Mucosa of descending colon (tissue), 3 donors: ENCODE data around the gene PTPRN2. TPM values are rescaled to one million over a fixed set of nuclear protein-coding genes. Genes with fewer than 3 reads are reported as not detected.

Experiments
- ATAC-seq: fragments of 200-7000 bp; cut with Tn5 transposase; one replicate; pipeline ENCODE4 v1.9.1; 2020; ENCODE audit warnings: mild to moderate bottlenecking, moderate library complexity
- DNase-seq, 3 donors: peaks; one replicate each; pipeline ENCODE4 v3.0.0-alpha.2; 2020
- H3K36me3 ChIP-seq: fragments of 200-600 bp; one replicate; pipeline ENCODE4 v1.8.0; 2021; ENCODE audit warnings: low read depth, mild to moderate bottlenecking
- H3K4me1 ChIP-seq: fragments of 200-600 bp; one replicate; pipeline ENCODE4 v1.8.0; 2021; ENCODE audit warnings: low read depth, mild to moderate bottlenecking
- H3K4me3 ChIP-seq: fragments of 200-600 bp; one replicate; pipeline ENCODE4 v1.8.0; 2021; ENCODE audit warnings: mild to moderate bottlenecking
- H3K9me3 ChIP-seq: fragments of 200-600 bp; one replicate; pipeline ENCODE4 v1.8.0; 2021; ENCODE audit warnings: mild to moderate bottlenecking
- intact Hi-C, 2 donors: fragments of 100-400 bp; cut with DNase I in 1 of 2; cut with micrococcal nuclease in 1 of 2; formaldehyde crosslinking; loops; one replicate each; pipeline versions ENCODE4 v1.11.0 to v1.11.1; 2022; cut with DNase I, micrococcal nuclease
- total RNA-seq, 3 donors: library from RNA; stranded (reverse); fragmentation: NEBNext Ultra II Directional in 2 of 3; extraction: Animal tissue kit (Norgen Biotek cat#: 25700) in 2 of 3; gene quantifications; one replicate each; pipeline versions ENCODE4 v1.2.1 to v1.2.4, GENCODE V29; 2021 to 2023
- TF ChIP-seq, protein P1 (sequence below): fragments of 200-600 bp; IDR thresholded peaks from one replicate; pipeline ENCODE4 v1.8.0; 2022; ENCODE audit warnings: antibody characterized with exemption, mild to moderate bottlenecking
- donor health status: DM: no; HTN: no; CAD: no; lungs with moderate emphysema.
- donor health status: DM: no; HTN: no; CAD: no.
- donor health status: DM: no; HTN: yes; CAD: no.

PTPRN2 gene
- total RNA-seq, 3 donors from 2014 or later, result 12.5 to 28.0 (median 26.2) TPM

DNA sequence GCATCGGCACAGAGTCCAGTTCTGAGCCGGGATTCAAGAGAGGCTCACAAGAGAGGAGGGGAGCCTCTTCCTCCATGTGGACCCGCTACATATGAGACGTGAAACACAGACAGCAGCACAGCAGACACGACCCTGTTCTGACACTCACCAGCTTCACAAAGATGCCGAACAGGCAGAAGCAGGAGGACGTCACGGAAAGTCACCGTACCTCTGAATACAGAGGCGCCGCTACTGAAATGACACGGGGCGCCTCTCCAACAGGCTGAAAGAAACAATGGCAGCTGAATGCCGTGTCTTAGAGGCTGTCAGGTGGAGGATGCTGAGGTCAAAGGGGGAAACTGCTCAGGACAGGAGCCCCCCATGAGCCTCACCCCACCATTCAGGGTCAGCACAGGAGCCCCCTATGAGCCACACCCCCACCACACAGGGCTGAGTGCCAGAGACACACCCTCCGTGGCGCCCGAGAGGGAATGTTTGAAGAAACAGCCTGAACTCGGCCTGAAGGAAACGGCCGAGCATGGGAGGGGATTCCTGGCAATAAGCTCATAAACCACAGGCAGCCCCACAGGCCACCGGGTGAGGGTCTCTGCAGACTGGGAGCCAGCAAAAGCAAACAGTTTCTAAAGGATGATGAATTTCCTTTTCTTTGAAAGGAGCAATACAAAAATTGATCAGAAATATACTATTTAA lies 510.3 kb downstream of the PTPRN2 start:
- no peak for DNase-seq
- H3K4me1 ChIP-seq, result no peaks in the 10 kb centered on the region
- TF ChIP-seq, protein P1, sequence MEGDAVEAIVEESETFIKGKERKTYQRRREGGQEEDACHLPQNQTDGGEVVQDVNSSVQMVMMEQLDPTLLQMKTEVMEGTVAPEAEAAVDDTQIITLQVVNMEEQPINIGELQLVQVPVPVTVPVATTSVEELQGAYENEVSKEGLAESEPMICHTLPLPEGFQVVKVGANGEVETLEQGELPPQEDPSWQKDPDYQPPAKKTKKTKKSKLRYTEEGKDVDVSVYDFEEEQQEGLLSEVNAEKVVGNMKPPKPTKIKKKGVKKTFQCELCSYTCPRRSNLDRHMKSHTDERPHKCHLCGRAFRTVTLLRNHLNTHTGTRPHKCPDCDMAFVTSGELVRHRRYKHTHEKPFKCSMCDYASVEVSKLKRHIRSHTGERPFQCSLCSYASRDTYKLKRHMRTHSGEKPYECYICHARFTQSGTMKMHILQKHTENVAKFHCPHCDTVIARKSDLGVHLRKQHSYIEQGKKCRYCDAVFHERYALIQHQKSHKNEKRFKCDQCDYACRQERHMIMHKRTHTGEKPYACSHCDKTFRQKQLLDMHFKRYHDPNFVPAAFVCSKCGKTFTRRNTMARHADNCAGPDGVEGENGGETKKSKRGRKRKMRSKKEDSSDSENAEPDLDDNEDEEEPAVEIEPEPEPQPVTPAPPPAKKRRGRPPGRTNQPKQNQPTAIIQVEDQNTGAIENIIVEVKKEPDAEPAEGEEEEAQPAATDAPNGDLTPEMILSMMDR, result no peak
- H3K36me3 ChIP-seq, result no peaks in the 10 kb centered on the region
- no peak overlapping the region for H3K4me3 ChIP-seq
- H3K9me3 ChIP-seq, result no peaks in the 10 kb centered on the region
- ATAC-seq, result no peak
- intact Hi-C loops, result no loop called here

DNA sequence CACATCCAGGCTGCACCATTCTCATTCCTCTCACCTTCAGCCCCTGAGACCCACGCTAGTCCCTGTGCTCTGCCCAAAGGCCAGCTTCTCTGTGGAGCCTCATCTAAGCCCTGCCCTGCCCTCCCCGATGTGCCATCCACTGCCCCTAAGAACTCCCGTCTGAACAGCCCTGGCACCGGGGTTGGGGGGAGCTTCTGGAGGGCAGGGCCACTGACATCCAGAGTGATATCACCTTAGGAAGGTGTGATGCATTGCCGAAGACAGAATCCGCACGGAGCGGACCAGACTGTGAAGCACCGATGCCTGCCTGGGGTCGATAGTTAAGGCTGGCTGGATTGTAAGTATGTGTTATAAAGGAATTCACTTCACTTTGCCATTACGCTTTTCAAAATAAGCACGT lies 511.0 kb downstream of the PTPRN2 start:
- DNase-seq (no peak), ATAC-seq (no peak)
- Histone ChIP-seq H3K36me3 (no peaks in the 10 kb centered on the region), H3K4me1 (no peaks in the 10 kb centered on the region), H3K9me3 (no peaks in the 10 kb centered on the region), H3K4me3 (no peak overlapping the region)
- TF ChIP-seq, protein P1, result no peak
- intact Hi-C loops, result no loop called here

DNA sequence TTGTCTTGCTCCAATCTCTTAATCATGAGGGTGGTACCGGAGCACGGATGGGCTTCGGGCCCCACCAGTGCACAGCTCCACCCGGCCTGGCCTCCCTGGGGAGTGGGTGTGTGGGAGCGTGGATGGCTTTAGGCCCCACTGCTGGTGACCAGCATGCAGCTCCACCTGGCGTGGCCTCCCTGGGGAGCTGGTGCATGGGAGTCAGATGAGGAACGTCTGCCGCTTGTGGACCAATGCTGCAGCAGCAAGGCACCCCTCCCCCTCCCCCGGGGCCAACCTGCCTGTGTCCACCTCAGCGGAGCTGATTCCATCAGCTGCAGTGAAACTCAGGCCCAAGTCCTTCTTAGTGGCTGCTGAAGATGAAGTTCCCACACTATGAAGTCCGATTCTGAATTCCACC lies 511.4 kb downstream of the PTPRN2 start:
- H3K4me1 ChIP-seq, result no peaks in the 10 kb centered on the region
- ATAC-seq (no peak), DNase-seq (no peak)
- TF ChIP-seq, protein P1, result no peak
- no peak overlapping the region for H3K4me3 ChIP-seq
- H3K36me3 ChIP-seq, result no peaks in the 10 kb centered on the region
- intact Hi-C loops, result no loop called here
- no peaks in the 10 kb centered on the region for H3K9me3 ChIP-seq

DNA sequence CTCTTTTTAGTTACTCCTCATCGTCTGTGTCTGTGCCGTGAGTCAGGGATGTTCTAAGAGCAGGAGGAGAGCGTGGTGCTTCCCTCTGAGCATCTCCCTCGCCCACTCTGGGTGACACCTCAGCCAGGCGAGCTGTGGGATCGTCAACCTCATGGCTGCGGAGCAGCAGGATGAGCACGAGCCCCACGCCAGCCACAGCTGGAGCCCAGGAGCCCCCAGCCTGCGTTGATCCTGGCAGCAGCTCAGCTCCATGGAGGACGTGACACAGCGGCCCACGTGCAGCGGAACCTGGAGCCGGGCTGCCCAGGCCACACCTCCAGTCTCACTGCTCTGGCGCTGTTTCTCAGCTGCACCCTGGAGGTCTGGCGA lies 512.0 kb downstream of the PTPRN2 start:
- no peaks in the 10 kb centered on the region for H3K9me3 ChIP-seq
- no peak overlapping the region for H3K4me3 ChIP-seq
- intact Hi-C loops, result no loop called here
- no peaks in the 10 kb centered on the region for H3K36me3 ChIP-seq
- TF ChIP-seq, protein P1, result no peak
- ATAC-seq, result no peak
- no peaks in the 10 kb centered on the region for H3K4me1 ChIP-seq
- no peak for DNase-seq

DNA sequence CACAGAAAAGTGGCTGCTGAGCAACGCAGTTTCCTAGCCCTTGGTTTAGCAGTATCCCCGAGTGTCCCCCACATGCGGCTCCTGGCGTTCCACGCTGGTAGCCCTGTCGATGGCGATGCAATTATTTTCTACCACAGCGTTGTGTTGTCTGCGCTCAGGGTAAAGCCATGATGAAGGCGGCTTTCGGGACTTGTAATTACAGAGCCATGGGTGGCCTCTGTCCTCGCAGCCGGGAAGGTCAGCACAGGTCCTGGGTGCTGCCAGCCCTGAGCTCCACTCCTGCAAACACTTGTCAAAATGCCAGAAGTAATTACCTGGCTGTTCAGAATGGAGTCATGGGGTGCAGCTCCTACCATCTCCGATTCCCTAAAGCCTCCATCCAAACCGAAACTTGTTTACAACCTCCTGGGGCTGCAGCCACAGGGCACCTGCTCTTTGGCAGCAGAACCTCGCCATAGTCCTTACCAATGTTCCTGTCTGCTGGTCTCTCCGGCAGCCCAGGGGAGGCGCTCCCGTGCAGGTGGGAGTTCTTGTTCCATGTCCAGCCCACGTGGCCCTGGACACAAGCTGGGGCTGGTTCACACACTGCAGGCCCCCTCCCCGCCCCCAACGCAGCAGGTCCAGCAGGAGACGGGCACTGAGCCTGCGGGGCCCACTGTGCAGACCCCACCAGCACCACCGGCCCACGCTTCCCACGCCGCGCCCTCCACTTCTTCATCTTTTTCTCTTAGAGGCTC lies 512.6 kb downstream of the PTPRN2 start:
- intact Hi-C loops, result no loop called here
- Histone ChIP-seq H3K4me3 (no peak overlapping the region), H3K9me3 (no peaks in the 10 kb centered on the region), H3K4me1 (no peaks in the 10 kb centered on the region), H3K36me3 (no peaks in the 10 kb centered on the region)
- DNase-seq (no peak), ATAC-seq (no peak)
- TF ChIP-seq, protein P1, result no peak
